ENCODE results near the gene MORC3. TPM values are rescaled to one million over a fixed set of nuclear protein-coding genes. Genes with fewer than 3 reads are reported as not detected.
"Not testable (repeated sequence)": the region's sequence is repeated elsewhere in the genome, so short reads cannot be mapped to it uniquely, and the experiment has no call there.

The MORC3 gene
- total and polyA plus RNA-seq, 4 donors: 13.0 to 90.3 (median 19.5) TPM

- 56 to 72% methylated on average over 10 of the region's 10 CpGs for WGBS, 2 donors
Measured at GRCh38 chr21:36388835-36389234, 68.8 kb downstream of the MORC3 start.

GRCh38 chr21:36391649-36392048 lies 71.7 kb downstream of the MORC3 start:
- not testable (repeated sequence) for ATAC-seq (ENCODE audit: insufficient read depth, low FRiP score); H3K9ac ChIP-seq (ENCODE audit: insufficient read depth in 1 of 2, low read length in 2 of 2); H3K4me3 ChIP-seq; H3K27me3 ChIP-seq (ENCODE audit: control insufficient read depth in 3 of 3, insufficient read depth in 3 of 3, low read length in 2 of 3); H3K27ac ChIP-seq (ENCODE audit: low read depth in 1 of 2, low read length in 1 of 2); H3K36me3 ChIP-seq (ENCODE audit: control insufficient read depth in 4 of 4, insufficient read depth in 4 of 4, low read length in 4 of 4); DNase-seq; H3K9me3 ChIP-seq (ENCODE audit: control insufficient read depth in 4 of 4, insufficient read depth in 3 of 4, low read length in 3 of 4); H3K4me1 ChIP-seq (ENCODE audit: control insufficient read depth in 5 of 5, insufficient read depth in 5 of 5, low read length in 5 of 5)
- 96 to 97% methylated on average over 5 of the region's 6 CpGs for WGBS, 2 donors

More at GRCh38 chr21:36388835-36389234, 68.8 kb downstream of the MORC3 start:
- Histone ChIP-seq H3K27me3 (ENCODE audit: control insufficient read depth in 3 of 3, insufficient read depth in 3 of 3, low read length in 2 of 3) (no peaks in the 10 kb centered on the region), H3K27ac (ENCODE audit: low read depth in 1 of 2, low read length in 1 of 2) (no peak overlapping the region), H3K4me3 (no peak overlapping the region), H3K36me3 (ENCODE audit: control insufficient read depth in 4 of 4, insufficient read depth in 4 of 4, low read length in 4 of 4) (peaks cover 0 to 4% (median 1%) of the 10 kb centered on the region in 4 donors), H3K9me3 (ENCODE audit: control insufficient read depth in 4 of 4, insufficient read depth in 3 of 4, low read length in 3 of 4) (no peaks in the 10 kb centered on the region), H3K9ac (ENCODE audit: insufficient read depth in 1 of 2, low read length in 2 of 2) (no peak overlapping the region), H3K4me1 (ENCODE audit: control insufficient read depth in 5 of 5, insufficient read depth in 5 of 5, low read length in 5 of 5) (peaks cover 0 to 11% (median 0%) of the 10 kb centered on the region in 5 donors)
- DNase-seq (peak; percentile 50 to 65 (median 57)), ATAC-seq (ENCODE audit: insufficient read depth, low FRiP score) (no peak)
- no peak for TF ChIP-seq CTCF (IDR thresholded peaks at IDR 0.05; ENCODE audit: control extremely low read depth, extremely low read depth)

GRCh38 chr21:36395353-36396111 lies 75.5 kb downstream of the MORC3 start:
- peaks cover 0 to 9% (median 5%) of the 10 kb centered on the region in 4 donors for H3K36me3 ChIP-seq (ENCODE audit: control insufficient read depth in 4 of 4, insufficient read depth in 4 of 4, low read length in 4 of 4)
- DNase-seq: no peak
- H3K27me3 ChIP-seq (ENCODE audit: control insufficient read depth in 3 of 3, insufficient read depth in 3 of 3, low read length in 2 of 3): no peaks in the 10 kb centered on the region
- H3K27ac ChIP-seq (ENCODE audit: low read depth in 1 of 2, low read length in 1 of 2): no peak overlapping the region
- H3K4me1 ChIP-seq (ENCODE audit: control insufficient read depth in 5 of 5, insufficient read depth in 5 of 5, low read length in 5 of 5): no peaks in the 10 kb centered on the region
- no peak overlapping the region for H3K4me3 ChIP-seq
- WGBS, 2 donors: 89 to 90% methylated on average over 6 of the region's 6 CpGs
- no peaks in the 10 kb centered on the region for H3K9me3 ChIP-seq (ENCODE audit: control insufficient read depth in 4 of 4, insufficient read depth in 3 of 4, low read length in 3 of 4)
- no peak for TF ChIP-seq CTCF (IDR thresholded peaks at IDR 0.05; ENCODE audit: control extremely low read depth, extremely low read depth)
- no peak overlapping the region for H3K9ac ChIP-seq (ENCODE audit: insufficient read depth in 1 of 2, low read length in 2 of 2)
- no peak for ATAC-seq (ENCODE audit: insufficient read depth, low FRiP score)

- ATAC-seq (ENCODE audit: insufficient read depth, low FRiP score): no peak
- H3K9ac ChIP-seq (ENCODE audit: insufficient read depth in 1 of 2, low read length in 2 of 2): no peak overlapping the region
Measured at GRCh38 chr21:36396325-36396724, 76.3 kb downstream of the MORC3 start.

More at GRCh38 chr21:36396325-36396724, 76.3 kb downstream of the MORC3 start:
- Histone ChIP-seq H3K4me3 (no peak overlapping the region), H3K27me3 (ENCODE audit: control insufficient read depth in 3 of 3, insufficient read depth in 3 of 3, low read length in 2 of 3) (no peaks in the 10 kb centered on the region), H3K9me3 (ENCODE audit: control insufficient read depth in 4 of 4, insufficient read depth in 3 of 4, low read length in 3 of 4) (no peaks in the 10 kb centered on the region), H3K4me1 (ENCODE audit: control insufficient read depth in 5 of 5, insufficient read depth in 5 of 5, low read length in 5 of 5) (no peaks in the 10 kb centered on the region), H3K27ac (ENCODE audit: low read depth in 1 of 2, low read length in 1 of 2) (no peak overlapping the region), H3K36me3 (ENCODE audit: control insufficient read depth in 4 of 4, insufficient read depth in 4 of 4, low read length in 4 of 4) (peaks cover 0 to 10% (median 4%) of the 10 kb centered on the region in 4 donors)
- no peak for DNase-seq
- WGBS, 2 donors: 88 to 93% methylated on average over 3 of the region's 3 CpGs
- TF ChIP-seq CTCF (IDR thresholded peaks at IDR 0.05; ENCODE audit: control extremely low read depth, extremely low read depth): no peak

All from lung (tissue), 12 donors.